BLaER1 (cell line): Measurements from ENCODE around the gene P2RX7.

Source experiments
- H3K27ac ChIP-seq: shearing (Covaris generic); formaldehyde crosslinking; 2 replicates; pipeline ENCODE4 v1.8.1; 2022
- H3K27me3 ChIP-seq: shearing (Covaris generic); formaldehyde crosslinking; 2 replicates; pipeline ENCODE4 v1.8.1; 2022
- H3K36me3 ChIP-seq: shearing (Covaris generic); formaldehyde crosslinking; 2 replicates; pipeline ENCODE4 v1.8.1; 2022
- H3K4me1 ChIP-seq: shearing (Covaris generic); formaldehyde crosslinking; 2 replicates; pipeline ENCODE4 v1.8.1; 2022
- H3K4me2 ChIP-seq: shearing (Covaris generic); formaldehyde crosslinking; 2 replicates; pipeline ENCODE4 v1.8.1; 2022
- H3K4me3 ChIP-seq: shearing (Covaris generic); formaldehyde crosslinking; 2 replicates; pipeline ENCODE4 v1.8.1; 2022
- H3K9ac ChIP-seq: shearing (Covaris generic); formaldehyde crosslinking; 2 replicates; pipeline ENCODE4 v1.8.1; 2022
- H3K9me3 ChIP-seq: shearing (Covaris generic); formaldehyde crosslinking; 2 replicates; pipeline ENCODE4 v1.8.1; 2022
- H4K20me1 ChIP-seq: shearing (Covaris generic); formaldehyde crosslinking; 2 replicates; pipeline ENCODE4 v1.8.1; 2022
- Cebpa-rat ChIP-seq: shearing (Covaris generic); IDR thresholded peaks from 2 replicates; pipeline ENCODE4 v1.8.1; 2022

Gene P2RX7

DNA sequence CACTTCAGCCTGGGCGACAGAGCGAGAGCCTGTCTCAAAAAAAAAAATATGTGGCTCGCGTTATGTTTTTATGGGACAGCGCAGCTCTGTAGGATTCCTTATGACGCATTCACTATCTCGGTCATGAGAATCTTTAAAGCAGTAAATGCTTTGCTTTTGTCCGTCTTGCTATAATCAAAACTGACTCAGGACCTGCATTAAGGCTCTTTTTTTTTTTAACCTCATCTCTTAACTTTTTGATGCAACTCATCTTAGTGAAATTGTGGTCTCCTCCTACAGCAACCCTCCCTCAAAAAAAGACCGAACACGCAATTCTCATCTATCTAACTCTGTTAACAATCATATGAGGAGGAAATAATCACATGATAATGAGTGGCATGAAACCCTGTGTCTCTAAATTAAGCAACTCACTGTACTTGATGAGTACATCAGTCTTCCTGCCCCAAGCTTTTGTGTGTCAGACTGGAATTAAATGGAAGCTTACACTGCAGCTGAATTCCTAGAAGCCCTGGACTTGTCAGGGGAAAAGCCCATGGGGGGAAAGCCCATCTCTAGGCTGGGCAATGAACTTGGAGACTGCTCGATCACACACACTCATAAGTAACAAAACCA, 81.6 kb downstream of the P2RX7 start:
- Histone ChIP-seq H3K9me3 (no peaks in the 10 kb centered on the region), H3K36me3 (peaks cover 44% of the 10 kb centered on the region), H3K4me3 (no peak overlapping the region), H3K4me1 (peaks cover 36% of the 10 kb centered on the region), H4K20me1 (no peaks in the 10 kb centered on the region), H3K4me2 (peak overlapping the region; percentile 65), H3K9ac (peak overlapping the region; percentile 40; the same call in 1 of the 2 replicates), H3K27me3 (no peaks in the 10 kb centered on the region), H3K27ac (peak overlapping the region; percentile 55)
- TF ChIP-seq Cebpa-rat: no peak

DNA sequence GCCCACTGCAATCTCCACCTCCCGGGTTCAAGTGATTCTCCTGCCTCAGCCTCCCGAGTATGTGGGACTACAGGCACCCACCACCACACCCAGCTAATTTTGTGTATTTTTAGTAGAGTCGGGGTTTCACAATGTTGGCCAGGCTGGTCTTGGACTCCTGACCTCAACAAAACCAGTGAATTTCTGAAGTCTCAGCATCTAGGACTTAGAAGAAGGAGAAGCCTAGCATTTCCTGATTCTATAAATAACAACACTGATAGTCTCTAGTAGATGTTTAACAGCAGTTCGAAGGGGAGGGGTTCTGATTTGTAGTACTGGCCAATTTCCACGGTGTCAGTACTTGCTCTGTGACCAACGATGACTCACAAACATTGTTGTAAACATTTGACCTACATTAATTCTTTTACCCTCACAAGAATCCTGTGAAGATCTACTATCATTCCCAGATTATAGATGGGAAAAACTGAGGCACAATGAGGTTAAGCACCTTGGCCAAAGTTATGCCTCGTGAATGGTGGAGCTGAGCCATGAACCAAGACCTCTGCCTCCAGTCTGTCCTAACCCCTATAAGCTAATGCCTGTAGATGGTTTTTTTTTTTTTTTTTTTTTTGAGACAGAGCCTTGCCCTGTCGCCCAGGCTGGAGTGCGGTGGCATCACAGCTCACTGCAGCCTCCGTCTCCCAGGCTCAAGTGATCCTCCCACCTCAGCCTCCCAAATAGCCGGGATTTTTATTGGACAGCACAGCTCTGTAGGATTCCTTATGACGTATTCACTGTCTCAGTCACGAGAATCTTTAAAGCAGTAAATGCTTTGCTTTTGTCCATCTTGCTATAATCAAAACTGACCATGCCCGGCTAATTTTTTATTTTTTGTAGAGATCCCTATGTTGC, 82.4 kb downstream of the P2RX7 start:
- Histone ChIP-seq H4K20me1 (no peaks in the 10 kb centered on the region), H3K27me3 (no peaks in the 10 kb centered on the region), H3K4me2 (peak overlapping the region; percentile 65), H3K9me3 (no peaks in the 10 kb centered on the region), H3K27ac (peak overlapping the region; percentile 55), H3K4me3 (no peak overlapping the region), H3K4me1 (peaks cover 36% of the 10 kb centered on the region), H3K9ac (peak overlapping the region; percentile 40; the same call in 1 of the 2 replicates), H3K36me3 (peaks cover 45% of the 10 kb centered on the region)
- no peak for TF ChIP-seq Cebpa-rat

DNA sequence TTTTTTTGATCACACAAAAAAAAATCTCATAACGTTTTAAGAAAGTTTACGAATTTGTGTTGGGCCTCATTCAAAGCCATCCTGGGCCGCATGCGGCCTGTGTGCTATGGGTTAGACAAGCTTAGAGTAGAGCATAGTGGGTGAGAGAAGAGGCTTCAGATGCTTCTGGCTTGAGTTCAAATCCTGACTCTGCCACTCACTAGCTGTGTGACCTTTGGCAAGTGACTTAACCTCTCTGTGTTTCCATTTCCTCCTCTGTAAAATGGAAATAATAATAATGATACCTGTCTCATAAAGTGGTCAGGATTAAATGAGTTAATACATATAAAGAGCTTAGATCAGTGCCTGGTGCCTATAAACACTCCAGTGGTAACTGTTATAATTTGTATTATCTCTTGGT, 83.4 kb downstream of the P2RX7 start:
- Histone ChIP-seq H3K4me3 (no peak overlapping the region), H3K27ac (no peak overlapping the region), H3K27me3 (no peaks in the 10 kb centered on the region), H3K9me3 (no peaks in the 10 kb centered on the region), H4K20me1 (no peaks in the 10 kb centered on the region), H3K4me1 (peaks cover 34% of the 10 kb centered on the region), H3K36me3 (peaks cover 52% of the 10 kb centered on the region), H3K9ac (no peak overlapping the region), H3K4me2 (no peak overlapping the region)
- TF ChIP-seq Cebpa-rat: no peak

DNA sequence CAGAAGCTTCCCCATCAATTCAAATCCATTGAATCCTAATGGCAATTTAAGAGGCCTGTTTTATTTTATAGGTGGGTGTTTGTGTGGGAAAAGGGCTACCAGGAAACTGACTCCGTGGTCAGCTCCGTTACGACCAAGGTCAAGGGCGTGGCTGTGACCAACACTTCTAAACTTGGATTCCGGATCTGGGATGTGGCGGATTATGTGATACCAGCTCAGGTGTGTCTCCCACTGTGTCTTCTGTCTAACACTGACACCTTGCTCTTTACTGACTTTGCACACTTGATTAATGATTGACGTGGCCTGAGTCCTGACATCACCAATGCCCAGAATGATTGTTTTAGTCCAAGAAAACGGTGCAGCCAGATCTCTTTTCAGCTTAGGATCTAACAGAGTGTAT, 84.4 kb downstream of the P2RX7 start:
- Histone ChIP-seq H3K27ac (no peak overlapping the region), H3K9ac (no peak overlapping the region), H3K4me3 (no peak overlapping the region), H3K4me1 (peaks cover 30% of the 10 kb centered on the region), H3K36me3 (peaks cover 62% of the 10 kb centered on the region), H3K4me2 (no peak overlapping the region), H3K9me3 (no peaks in the 10 kb centered on the region), H4K20me1 (no peaks in the 10 kb centered on the region), H3K27me3 (no peaks in the 10 kb centered on the region)
- TF ChIP-seq Cebpa-rat: no peak

DNA sequence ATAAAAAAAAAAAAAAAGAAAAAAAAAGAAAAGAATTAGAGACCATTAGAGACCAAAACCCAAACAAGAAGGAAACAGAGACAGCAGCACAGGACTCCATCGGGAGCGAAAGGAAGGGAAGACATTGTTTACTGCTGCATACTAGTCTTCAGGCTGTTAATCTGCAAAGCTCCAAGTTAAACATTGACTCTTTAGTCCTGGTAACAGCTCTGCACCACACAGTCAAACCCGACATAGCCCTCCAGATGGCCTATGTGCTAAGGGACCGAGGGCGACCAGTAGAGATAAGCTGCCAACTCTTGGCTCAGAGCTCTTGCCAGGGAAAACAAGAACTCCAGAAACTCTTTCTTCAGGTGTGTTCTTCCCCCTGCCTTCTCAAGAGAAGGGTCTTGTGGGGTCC, 85.1 kb downstream of the P2RX7 start:
- Histone ChIP-seq H3K36me3 (peaks cover 63% of the 10 kb centered on the region), H3K9me3 (no peaks in the 10 kb centered on the region), H3K4me3 (no peak overlapping the region), H3K27ac (no peak overlapping the region), H3K4me1 (peaks cover 34% of the 10 kb centered on the region), H3K9ac (no peak overlapping the region), H3K27me3 (no peaks in the 10 kb centered on the region), H3K4me2 (no peak overlapping the region), H4K20me1 (no peaks in the 10 kb centered on the region)
- no peak for TF ChIP-seq Cebpa-rat

DNA sequence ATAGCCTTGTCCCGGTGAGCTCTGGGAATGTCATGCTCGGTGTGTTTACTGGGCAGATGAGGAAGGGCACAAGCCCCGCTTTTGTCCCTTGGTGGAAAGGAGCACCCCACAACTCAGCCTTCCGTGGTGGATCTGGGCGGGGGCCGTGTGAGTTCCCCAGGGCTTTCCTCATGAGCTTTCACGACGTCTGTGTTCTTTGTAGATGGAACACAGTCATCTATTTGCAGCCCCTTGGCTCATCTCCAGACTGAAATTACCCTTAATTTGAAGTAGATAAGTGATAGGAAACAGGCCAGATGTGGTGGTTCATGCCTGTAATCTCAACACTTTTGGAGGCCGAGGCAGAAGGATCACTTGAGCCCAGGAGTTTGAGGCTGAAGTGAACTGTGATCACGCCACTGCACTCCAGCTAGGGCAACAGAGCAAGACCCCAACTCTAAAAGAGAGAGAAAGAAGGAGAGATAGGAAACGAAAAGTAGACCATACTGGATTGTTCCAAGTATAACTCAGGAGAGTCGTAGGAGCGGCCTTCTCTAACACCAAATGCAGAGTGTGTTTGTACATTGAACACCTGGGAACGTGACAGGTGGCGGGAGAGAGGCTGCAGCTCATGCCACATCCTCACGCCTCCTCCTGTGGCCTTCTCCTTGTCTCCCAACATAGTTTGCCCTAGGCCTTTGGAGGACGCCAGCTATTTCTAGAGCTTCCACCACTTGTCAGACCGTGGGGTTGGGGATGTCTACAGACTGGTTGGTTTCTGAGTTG, 86.1 kb downstream of the P2RX7 start:
- H4K20me1 ChIP-seq: no peaks in the 10 kb centered on the region
- peaks cover 39% of the 10 kb centered on the region for H3K4me1 ChIP-seq
- no peak for TF ChIP-seq Cebpa-rat

DNA sequence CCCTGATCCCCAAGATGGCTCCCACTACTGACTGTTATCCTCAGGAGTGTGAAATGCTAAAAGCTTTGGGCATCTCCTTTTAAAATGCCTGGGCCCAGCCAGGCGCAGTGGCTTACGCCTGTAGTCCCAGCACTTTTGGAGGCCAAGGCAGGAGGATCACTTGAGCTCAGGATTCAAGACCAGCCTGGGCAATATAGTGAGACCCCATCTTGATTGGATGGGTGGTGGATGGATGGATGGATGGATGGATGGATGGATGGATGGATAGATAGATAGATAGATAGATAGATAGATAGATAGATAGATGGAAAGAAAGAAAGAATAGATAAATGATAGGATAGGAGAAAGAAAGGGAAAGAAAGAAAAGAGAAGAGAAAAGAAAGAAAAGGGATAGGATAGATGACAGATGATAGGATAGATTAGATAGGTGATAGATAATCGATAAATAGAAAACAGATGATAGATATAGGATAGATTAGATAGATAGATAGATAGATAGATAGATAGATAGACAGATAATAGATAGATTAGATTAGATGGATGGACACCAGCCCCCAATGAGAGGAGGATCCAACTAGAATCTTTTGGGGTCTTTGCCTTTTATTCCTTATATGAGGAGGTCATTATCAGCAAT, 86.8 kb downstream of the P2RX7 start:
- Histone ChIP-seq H4K20me1 (no peaks in the 10 kb centered on the region), H3K36me3 (peaks cover 62% of the 10 kb centered on the region), H3K4me3 (no peak overlapping the region), H3K27ac (no peak overlapping the region), H3K4me2 (no peak overlapping the region; the same call in 1 of the 2 replicates), H3K4me1 (peaks cover 39% of the 10 kb centered on the region), H3K9ac (no peak overlapping the region), H3K9me3 (no peaks in the 10 kb centered on the region), H3K27me3 (no peaks in the 10 kb centered on the region)
- TF ChIP-seq Cebpa-rat: no peak

More for the DNA sequence above, 86.1 kb downstream of the P2RX7 start:
- Histone ChIP-seq H3K36me3 (peaks cover 61% of the 10 kb centered on the region), H3K9me3 (no peaks in the 10 kb centered on the region), H3K4me2 (no peak overlapping the region), H3K4me3 (no peak overlapping the region), H3K27ac (no peak overlapping the region), H3K27me3 (no peaks in the 10 kb centered on the region), H3K9ac (no peak overlapping the region)

DNA sequence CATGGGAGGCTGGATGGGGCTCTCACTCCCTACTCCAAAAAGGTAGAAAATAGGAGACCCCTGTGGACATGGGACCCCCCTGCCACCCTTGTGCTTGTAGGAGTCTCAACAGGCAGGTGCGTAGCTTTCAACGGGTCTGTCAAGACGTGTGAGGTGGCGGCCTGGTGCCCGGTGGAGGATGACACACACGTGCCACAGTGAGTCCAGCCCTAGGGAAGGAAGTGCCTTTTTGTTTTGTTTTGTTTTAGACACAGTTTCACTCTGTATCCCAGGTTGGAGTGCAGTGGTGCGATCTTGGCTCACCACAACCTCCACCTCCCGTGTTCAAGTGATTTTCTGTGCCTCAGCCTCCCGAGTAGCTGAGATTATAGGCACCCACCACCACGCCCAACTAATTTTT, 90.2 kb downstream of the P2RX7 start:
- no peaks in the 10 kb centered on the region for H4K20me1 ChIP-seq
- peak overlapping the region; percentile 37; the same call in 1 of the 2 replicates for H3K9ac ChIP-seq
- peak overlapping the region; percentile 56 for H3K27ac ChIP-seq
- H3K4me1 ChIP-seq: peaks cover 36% of the 10 kb centered on the region
- peaks cover 66% of the 10 kb centered on the region for H3K36me3 ChIP-seq
- H3K9me3 ChIP-seq: no peaks in the 10 kb centered on the region
- H3K27me3 ChIP-seq: no peaks in the 10 kb centered on the region
- peak overlapping the region; percentile 74 for H3K4me2 ChIP-seq
- no peak overlapping the region for H3K4me3 ChIP-seq
- no peak for TF ChIP-seq Cebpa-rat
